NCI-H128 (cell line): ENCODE results near the gene PPARA.
A peak's percentile ranks its signal among the peaks of the same experiment; 100 is the strongest.

Experiments used
- DNase-seq: peaks from one replicate; lab custom pipeline; 2025; ENCODE audit not compliant: unreplicated experiment; lab: John Stamatoyannopoulos, UW

Gene PPARA

DNA sequence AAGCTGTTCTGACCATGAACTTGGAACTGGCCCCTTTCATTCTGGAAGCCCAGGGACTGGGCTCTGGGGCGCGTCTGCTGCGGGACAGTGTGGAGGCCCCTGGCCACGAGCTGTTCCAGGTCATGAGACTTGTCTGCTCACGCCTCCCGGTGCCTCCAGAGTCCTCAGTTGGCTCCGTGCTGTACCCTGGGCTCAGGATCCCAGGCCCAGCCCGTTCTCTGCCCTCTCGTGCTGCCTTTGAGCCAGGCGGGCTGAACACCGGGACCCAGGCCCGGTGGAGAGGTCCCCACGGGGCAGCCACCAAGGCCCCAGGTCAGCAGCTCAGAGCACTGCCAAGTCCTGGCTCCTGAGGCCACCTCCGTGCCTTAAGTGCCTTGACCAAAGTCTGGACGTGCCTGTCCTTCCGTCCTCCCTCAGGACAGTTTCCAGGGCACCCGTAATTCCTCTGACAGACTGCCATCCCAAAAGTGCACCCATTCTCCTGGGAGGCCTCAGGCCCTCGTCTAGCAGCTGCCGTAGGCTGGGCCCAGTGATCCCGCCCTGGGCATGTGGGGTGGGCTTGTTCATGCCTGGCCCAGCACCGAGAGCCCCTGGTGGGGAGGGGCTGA, 36.3 kb upstream of the PPARA start:
- no peak for DNase-seq

DNA sequence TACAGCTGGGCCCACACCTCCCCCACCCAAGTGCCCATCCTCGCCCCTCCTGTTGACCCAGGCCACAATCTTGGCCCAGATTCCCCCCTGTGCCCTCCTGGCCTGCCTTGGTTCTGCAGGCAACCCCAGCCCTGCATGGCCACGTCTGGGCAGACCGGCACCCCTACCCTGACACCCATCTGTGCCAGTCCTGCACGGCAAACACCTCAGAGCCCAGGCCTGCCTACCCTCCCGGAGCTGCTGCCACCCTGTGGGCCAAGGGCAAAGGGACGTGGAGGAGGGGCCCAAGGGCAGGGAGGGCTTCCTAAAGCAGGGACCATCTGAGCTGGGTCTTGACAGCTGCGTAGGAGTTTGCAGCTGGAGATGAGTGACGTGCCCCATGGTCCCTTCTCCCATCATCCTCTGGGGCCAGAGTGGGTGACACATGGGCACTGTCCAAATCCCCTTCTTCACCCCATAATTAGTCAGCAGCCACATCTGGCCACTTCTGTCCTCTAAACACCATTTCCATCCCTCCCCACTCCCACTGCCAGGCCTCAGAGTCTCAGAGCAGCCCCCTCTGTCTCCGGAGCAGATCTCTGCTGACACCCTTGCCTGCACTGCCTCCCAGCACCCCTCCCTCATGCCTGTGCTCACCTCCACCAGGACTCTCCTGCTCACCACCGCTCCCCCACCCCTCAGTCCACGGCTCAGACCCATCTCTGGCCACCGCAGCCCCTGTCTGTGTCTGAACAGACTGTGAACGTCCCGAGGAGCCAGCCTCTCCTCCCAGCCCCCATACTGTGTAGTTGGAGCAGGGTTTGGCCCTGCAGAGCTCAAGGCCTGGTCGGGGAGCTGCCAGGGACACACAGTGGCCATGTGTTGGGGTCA, 35.6 kb upstream of the PPARA start:
- no peak for DNase-seq

GRCh38 chr22:46115388-46115678, 35.0 kb upstream of the PPARA start:
- no peak for DNase-seq

DNA sequence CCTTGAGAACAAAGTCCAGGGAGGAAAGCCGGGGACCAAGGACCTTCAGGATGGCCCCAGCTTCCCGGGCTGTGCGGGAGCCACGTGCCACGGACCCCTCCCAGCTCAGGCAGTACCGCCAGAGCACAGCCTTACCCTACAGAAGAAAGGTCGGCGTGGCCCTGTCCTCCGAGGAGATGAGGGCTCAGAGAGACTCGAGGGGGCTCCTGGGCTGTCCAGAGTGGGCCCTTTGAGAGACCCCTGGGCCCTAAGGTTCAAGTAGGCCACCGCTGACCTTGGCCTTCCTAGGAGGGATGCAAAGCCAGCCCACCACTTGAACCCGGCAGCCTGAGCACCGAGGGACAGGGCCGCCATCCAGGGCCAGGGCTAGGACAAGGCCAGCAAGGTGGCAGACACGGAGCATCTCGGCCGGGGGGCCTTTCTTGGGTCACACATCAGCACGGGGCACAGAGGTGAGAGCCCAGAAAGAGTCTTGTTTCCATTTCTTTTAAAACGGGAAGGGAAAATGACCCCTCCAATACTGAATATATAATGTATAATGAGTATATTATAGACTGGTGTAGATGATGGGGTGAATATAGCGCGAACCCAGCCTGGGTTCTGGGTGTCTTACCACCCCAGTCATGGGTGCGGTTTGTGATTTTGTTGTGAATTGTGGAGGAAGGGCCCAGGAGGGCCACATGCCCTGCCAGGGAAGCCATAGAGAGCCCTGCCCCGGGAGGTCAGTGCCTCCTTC, 34.4 kb upstream of the PPARA start:
- DNase-seq: no peak

DNA sequence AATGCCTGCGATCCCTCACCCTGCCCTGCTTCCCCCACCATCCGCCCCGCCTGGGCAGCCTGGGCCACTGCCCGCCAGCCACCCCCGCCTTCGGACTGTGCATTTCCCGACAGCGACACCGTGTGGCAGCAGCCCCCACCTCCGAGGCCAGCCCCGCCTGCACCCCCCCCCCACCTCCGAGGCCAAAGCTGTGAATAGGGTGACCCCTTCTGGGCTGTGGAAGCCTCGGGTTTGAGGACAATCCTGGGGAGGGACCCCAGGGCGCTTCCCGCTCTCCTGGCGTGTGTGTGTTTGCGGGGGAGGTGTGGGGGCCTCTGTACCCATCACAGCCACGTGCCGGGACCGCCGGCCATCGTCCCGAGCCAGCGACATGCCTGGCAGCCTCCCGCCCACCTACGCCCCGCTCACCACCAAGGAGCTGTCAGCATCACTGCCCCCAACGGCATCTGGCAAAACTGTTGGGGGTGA, 33.8 kb upstream of the PPARA start:
- peak; percentile 25 for DNase-seq

DNA sequence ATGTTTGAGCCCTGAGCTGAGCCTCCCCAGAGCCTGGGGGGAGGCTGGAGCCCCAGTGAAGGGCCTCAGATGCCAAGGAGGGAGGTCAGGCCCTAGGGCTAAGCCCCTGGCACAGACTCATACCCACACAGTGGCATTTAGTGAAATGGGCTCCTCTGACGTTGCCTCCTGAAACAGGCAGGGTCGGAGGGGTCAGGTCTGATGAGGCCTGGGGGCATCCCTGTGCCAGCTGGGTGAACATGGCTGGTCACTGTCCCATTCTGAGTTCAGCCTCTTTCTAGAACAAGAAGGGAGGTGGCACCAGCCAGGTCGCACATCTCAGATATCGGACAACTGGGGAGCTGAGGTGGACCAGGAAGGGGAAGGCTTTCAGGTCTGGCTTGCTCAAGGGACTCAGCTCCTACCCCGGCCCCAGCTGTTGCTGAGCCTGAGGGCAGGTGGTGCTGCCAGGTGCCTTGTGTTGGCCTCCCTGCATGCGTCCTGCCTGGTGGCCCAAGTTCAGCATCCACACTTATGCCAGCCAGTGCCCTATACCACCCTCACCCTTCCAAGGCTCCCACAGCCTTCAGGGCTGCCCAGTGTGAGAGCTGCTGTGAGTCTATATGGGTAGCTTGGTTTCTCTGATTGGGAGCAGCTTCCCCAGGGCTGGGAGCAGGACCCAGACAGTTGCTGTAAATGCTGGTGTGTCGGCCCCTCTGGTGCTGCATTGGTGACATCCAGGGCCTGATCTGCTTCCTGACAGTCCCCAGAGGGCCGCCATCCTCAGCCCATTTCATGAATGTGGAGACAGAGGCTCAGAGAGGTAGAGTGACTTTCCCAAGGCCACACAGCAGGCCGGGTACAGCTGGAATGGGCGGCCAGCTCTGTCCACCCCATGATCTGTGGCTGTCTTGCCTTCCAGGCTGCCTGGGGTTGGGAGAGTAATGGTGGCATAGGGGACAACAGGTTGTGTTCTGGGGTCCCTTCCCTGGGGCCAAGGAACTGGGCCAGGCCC, 32.8 kb upstream of the PPARA start:
- DNase-seq: no peak

- DNase-seq: no peak
These were observed 31.1 kb upstream of the PPARA start for GRCh38 chr22:46119093-46119728.

DNA sequence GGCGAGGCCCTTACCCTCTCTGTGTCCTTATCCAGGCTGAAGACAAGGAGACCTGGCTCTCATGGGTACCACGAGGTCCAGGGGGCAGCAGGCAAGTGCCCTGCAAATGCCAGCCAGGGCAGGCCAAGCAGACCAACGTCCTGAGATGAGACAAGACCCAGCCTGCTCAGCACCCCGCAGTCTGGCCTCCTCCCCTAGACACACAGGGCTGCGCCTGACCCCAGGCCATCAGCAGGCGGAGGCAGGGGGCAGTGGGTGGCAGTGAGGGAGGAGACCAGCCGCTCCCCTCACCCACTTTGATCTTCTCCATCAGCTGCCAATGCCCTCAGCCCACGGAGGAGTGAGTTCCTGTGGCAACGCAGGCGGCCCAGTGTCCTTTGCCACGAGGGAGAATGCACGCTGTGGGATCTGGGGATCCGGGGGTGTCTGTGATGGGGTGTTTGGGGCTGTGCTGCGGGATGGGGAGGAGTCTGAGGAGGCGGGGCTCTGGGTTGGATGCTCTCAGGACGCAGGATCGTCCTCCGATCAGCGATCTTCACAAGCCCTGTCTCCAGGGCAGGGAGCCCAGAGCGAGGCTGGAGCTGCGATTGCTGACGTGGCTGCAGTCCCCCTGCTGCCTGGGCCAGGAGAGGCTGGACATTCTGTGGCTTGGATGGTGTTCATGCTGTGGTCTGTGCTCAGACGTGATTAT, 30.5 kb upstream of the PPARA start:
- DNase-seq: no peak

GRCh38 chr22:46120420-46120737, 29.9 kb upstream of the PPARA start:
- no peak for DNase-seq

GRCh38 chr22:46121079-46121478, 29.2 kb upstream of the PPARA start:
- DNase-seq: no peak

- no peak for DNase-seq
These were observed 28.6 kb upstream of the PPARA start for GRCh38 chr22:46121523-46122287.

DNA sequence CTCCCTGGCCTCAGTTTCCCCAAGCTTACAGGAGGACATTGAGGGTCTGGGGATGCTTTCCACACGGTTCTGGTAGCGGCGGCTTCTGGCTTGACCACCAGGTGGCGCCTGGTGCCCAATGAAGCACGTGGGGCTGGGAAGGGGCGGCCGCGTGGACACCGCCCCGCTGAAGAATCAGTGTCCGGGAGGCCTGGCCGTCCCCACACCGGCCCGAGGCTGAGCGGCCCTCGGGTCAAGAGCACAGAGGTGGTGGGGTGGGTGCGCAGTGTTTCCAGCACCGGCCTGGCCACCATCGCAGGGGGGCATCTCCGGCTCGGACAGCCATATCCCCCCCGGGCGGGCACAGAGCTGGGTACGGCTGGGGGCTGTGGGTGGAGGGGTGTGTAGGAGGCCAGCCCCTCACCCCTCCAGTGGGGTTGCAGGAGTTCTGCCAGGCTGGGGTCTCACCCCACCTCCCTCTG, 27.8 kb upstream of the PPARA start:
- peak; percentile 8 for DNase-seq

- no peak for DNase-seq
These were observed 27.2 kb upstream of the PPARA start for GRCh38 chr22:46122980-46123693.

DNA sequence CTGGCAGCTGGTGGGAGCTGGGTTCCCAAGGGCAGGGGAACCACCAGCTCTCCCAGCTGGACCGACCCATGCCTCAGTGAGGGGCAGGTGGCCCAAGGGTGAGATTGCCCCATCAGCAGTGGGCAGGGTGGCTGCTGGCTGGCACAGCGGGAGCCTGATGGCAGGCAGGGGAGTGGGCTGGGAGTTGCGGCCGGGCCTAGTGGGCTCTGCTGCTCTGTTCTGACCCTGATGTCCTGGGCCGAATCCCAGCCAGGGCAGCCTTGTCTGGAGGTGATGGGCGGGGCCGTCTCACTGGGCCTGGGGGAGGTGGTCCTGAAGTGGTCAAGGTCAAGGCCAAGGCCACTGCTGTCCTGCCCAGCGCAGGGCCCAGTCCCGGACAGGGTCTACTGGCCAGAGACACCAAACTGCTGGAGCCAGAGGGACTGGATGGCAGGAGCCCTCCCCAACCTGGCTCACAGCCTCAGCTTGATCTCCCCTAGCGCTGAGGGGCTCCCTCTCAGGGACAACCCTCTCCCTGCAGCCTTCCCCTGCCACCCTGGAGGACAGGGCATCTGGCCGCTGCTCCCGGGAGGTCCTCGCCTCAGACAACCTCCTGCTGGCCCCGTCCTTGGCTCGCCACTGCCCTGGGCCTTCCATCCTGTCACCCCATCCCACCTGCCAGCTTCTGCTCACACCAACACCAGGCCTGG, 26.5 kb upstream of the PPARA start:
- DNase-seq: no peak

DNA sequence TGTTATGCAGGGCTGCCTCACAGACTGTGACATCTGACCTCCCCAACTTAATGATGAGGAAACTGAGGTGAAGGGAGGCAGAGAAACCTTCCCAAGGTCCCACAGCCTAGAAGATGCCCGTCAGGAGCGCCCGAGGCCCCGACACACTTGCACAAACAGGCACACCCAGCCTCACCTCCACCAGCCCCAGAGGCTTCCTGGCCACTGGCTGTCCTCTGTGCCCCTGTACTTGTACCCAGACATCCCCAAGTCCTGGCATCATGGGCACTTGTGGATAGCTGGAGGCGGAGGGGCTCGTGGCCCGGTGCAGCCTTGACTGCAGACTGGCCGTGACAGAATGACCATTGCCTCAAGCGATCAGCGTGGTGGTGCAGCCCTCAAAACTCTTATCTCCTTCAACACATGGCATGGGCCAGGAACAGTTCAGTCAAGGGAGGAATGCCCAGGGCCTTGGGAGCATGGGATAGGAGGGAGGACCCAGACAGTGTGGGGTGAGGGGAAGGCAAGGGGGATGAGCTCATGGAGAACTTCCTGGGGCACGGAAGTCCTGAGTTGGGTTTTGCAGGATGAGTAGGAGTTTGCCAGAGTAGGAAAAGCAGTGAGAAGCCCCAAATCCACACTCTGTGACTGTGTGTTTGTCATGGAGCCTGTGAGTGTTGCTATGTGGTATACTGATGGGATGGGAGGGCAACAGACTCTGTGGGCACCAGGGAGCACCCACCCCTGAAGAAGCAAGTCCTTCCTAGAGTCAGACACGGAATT, 25.8 kb upstream of the PPARA start:
- DNase-seq: no peak

GRCh38 chr22:46125311-46125710, 25.0 kb upstream of the PPARA start:
- no peak for DNase-seq
